ENCODE measurements around the gene WIPF3.

DNA sequence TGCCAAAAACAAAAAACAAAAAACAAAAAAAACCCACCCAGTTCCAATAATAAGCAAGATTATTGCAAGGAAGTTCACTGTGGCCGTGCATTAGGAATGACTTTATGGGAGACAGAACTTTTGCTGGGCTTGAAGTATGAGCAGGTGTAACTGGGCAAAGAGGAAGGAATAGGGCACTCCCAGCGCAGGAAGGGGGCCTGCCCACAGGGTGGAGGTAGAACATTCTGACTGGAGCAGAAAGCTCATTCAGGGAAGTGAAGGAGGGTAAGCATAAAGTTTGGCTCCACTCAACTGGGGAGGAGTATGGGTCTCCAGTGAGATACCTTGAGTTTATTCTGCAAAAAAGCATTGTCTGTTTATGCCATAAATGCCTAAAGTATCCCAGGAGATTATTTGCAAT is 42.1 kb upstream of the WIPF3 start:
- TF ChIP-seq, protein P1, sequence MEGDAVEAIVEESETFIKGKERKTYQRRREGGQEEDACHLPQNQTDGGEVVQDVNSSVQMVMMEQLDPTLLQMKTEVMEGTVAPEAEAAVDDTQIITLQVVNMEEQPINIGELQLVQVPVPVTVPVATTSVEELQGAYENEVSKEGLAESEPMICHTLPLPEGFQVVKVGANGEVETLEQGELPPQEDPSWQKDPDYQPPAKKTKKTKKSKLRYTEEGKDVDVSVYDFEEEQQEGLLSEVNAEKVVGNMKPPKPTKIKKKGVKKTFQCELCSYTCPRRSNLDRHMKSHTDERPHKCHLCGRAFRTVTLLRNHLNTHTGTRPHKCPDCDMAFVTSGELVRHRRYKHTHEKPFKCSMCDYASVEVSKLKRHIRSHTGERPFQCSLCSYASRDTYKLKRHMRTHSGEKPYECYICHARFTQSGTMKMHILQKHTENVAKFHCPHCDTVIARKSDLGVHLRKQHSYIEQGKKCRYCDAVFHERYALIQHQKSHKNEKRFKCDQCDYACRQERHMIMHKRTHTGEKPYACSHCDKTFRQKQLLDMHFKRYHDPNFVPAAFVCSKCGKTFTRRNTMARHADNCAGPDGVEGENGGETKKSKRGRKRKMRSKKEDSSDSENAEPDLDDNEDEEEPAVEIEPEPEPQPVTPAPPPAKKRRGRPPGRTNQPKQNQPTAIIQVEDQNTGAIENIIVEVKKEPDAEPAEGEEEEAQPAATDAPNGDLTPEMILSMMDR (IDR thresholded peaks at IDR 0.05), result peak in 2 of 7 experiments; percentile 12 to 50
- TF ChIP-seq POLR2A (IDR thresholded peaks at IDR 0.05), result no peak
- no peak for TF ChIP-seq POLR2AphosphoS5 (IDR thresholded peaks at IDR 0.05)

All from stomach (tissue), 4 donors.